ENCODE data around the gene C2CD4C.
"Not testable (repeated sequence)": the region's sequence is repeated elsewhere in the genome, so short reads cannot be mapped to it uniquely, and the experiment has no call there.

Gene C2CD4C

GRCh38 chr19:362154-362553 lies 46.8 kb downstream of the C2CD4C start:
- DNase-seq = no peak

GRCh38 chr19:359653-359925 lies 49.4 kb downstream of the C2CD4C start:
- DNase-seq = no peak

- DNase-seq = not testable (repeated sequence)
These were observed 53.4 kb downstream of the C2CD4C start for GRCh38 chr19:355536-355935.

Measured in activated T-cell treated with anti-CD3 and anti-CD28 coated beads for 4 hours (primary cell).